T-helper 1 cell treated with Interleukin-12 subunit alpha and Interleukin-12 subunit beta and Interleukin-4 antibody, amounts not matched to agents 30 ng/mL and 1 ng/mL, for 36 hours (primary cell): ENCODE measurements around the gene IRF4. TPM values are rescaled to one million over a fixed set of nuclear protein-coding genes. Genes with fewer than 3 reads are reported as not detected.

ENCODE experiments used
- intact Hi-C: fragments of 100-400 bp; cut with micrococcal nuclease; formaldehyde crosslinking; loops from one replicate; pipeline ENCODE4 v1.15.1; 2024
- total RNA-seq: library from RNA; stranded (reverse); gene quantifications from 2 replicates; pipeline ENCODE4 v1.2.3, GENCODE V29; 2022

The IRF4 gene
- 216 and 221 TPM in 2 replicates for total RNA-seq

- intact Hi-C loops, result loop anchor here (1.0 to 5.0 kb wide), 6 partner anchors 8 to 1006 kb away; no protein-coding TSS in a partner anchor
Measured at GRCh38 chr6:391559-392440, at the start of gene IRF4. IRF4 (plus strand) TSS chr6:391752; CDS start chr6:393153, 1,401 bp downstream.

GRCh38 chr6:341914-342831, 49.4 kb upstream of the IRF4 start:
- intact Hi-C loops, result no loop called here

- intact Hi-C loops, result no loop called here
Measured at GRCh38 chr6:342832-343179, 48.7 kb upstream of the IRF4 start.

- intact Hi-C loops, result no loop called here
Measured at GRCh38 chr6:343226-343935, 48.2 kb upstream of the IRF4 start.

- intact Hi-C loops, result no loop called here
Measured at GRCh38 chr6:343960-344815, 47.4 kb upstream of the IRF4 start.

- intact Hi-C loops, result no loop called here
Measured at GRCh38 chr6:344816-345340, 46.7 kb upstream of the IRF4 start.

- intact Hi-C loops, result no loop called here
Measured at GRCh38 chr6:345747-346385, 45.7 kb upstream of the IRF4 start.

- intact Hi-C loops, result no loop called here
Measured at GRCh38 chr6:346386-347030, 45.0 kb upstream of the IRF4 start.

- intact Hi-C loops, result no loop called here
Measured at GRCh38 chr6:347232-347631, 44.3 kb upstream of the IRF4 start.

- intact Hi-C loops, result no loop called here
Measured at GRCh38 chr6:347951-348859, 43.3 kb upstream of the IRF4 start.

- intact Hi-C loops, result no loop called here
Measured at GRCh38 chr6:348860-349396, 42.6 kb upstream of the IRF4 start.

- intact Hi-C loops, result no loop called here
Measured at GRCh38 chr6:349491-349921, 42.0 kb upstream of the IRF4 start.

GRCh38 chr6:350371-350770, 41.2 kb upstream of the IRF4 start:
- intact Hi-C loops, result no loop called here

GRCh38 chr6:351011-351866, 40.3 kb upstream of the IRF4 start:
- intact Hi-C loops, result no loop called here

- intact Hi-C loops, result no loop called here
Measured at GRCh38 chr6:351867-352289, 39.7 kb upstream of the IRF4 start.

- intact Hi-C loops, result no loop called here
Measured at GRCh38 chr6:352474-352873, 39.1 kb upstream of the IRF4 start.

GRCh38 chr6:352896-353470, 38.6 kb upstream of the IRF4 start:
- intact Hi-C loops, result no loop called here
